RPMI8226 (cell line): Measurements from ENCODE around the gene MGAT2.

Experiments
- DNase-seq: peaks from one replicate; pipeline ENCODE4 v3.0.0-alpha.2; 2015

The MGAT2 gene

GRCh38 chr14:49659526-49660455 lies 39.2 kb downstream of the MGAT2 start:
- no peak for DNase-seq

- DNase-seq, result no peak
Observed at GRCh38 chr14:49670475-49670874, 49.9 kb downstream of the MGAT2 start.
